CD14-positive monocyte (primary cell): ENCODE data around the gene ARHGAP40. TPM values are rescaled to one million over a fixed set of nuclear protein-coding genes. Genes with fewer than 3 reads are reported as not detected.

Experiments
- DNase-seq, 3 donors: peaks; one replicate each; pipeline ENCODE4 v3.0.0-alpha.2; 2011 to 2022
- H2AFZ ChIP-seq: 2 replicates; pipeline ENCODE4 v1.6.0; 2012; ENCODE audit warnings: mild to moderate bottlenecking, low read depth, low read length, inconsistent platforms; ENCODE audit not compliant: insufficient read depth, poor library complexity, severe bottlenecking
- H3K27ac ChIP-seq, 2 donors: 1 replicate in 1 of 2; 2 replicates in 1 of 2; pipeline ENCODE4 v1.5.1; 2012 to 2013; ENCODE audit warnings: low read length in 2 of 2, control low read depth in 1 of 2, inconsistent platforms in 1 of 2, low read depth in 1 of 2, mild to moderate bottlenecking in 1 of 2
- H3K27me3 ChIP-seq, 2 donors: one replicate each; pipeline versions ENCODE4 v1.6.0 to v1.6.1; 2011 to 2013; ENCODE audit warnings: low read length in 2 of 2; ENCODE audit not compliant: control insufficient read depth in 2 of 2, insufficient read depth in 2 of 2
- H3K36me3 ChIP-seq, 2 donors: replicated peaks in 1 of 2; 1 replicate in 1 of 2; 2 replicates in 1 of 2; pipeline versions ENCODE4 v1.5.1 to v1.6.1; 2012 to 2013; ENCODE audit warnings: low read length in 2 of 2, control low read depth in 1 of 2, inconsistent platforms in 1 of 2, mild to moderate bottlenecking in 1 of 2; ENCODE audit not compliant: insufficient read depth in 2 of 2, control insufficient read depth in 1 of 2
- H3K4me1 ChIP-seq, 2 donors: 1 replicate in 1 of 2; 2 replicates in 1 of 2; pipeline versions ENCODE4 v1.5.1 to v1.6.1; 2012 to 2013; ENCODE audit warnings: low read length in 2 of 2, control low read depth in 1 of 2, inconsistent platforms in 1 of 2, mild to moderate bottlenecking in 1 of 2, moderate library complexity in 1 of 2; ENCODE audit not compliant: insufficient read depth in 2 of 2, control insufficient read depth in 1 of 2
- H3K4me2 ChIP-seq: replicated peaks from 2 replicates; pipeline ENCODE3; 2012; ENCODE audit warnings: low read length, moderate library complexity, mild to moderate bottlenecking; ENCODE audit not compliant: poor library complexity, severe bottlenecking; ENCODE audit errors: extremely low read depth
- H3K4me3 ChIP-seq, 3 experiments: fragments of 200-600 bp in 1 of 3; sonication (generic) in 1 of 3; replicated peaks in 1 of 3; 1 replicate in 2 of 3; 2 replicates in 1 of 3; pipeline ENCODE4 v1.5.1; 2011 to 2013; ENCODE audit warnings: low read length in 3 of 3, mild to moderate bottlenecking in 3 of 3, control low read depth in 2 of 3, low read depth in 2 of 3, inconsistent platforms in 1 of 3, moderate library complexity in 1 of 3
- H3K79me2 ChIP-seq: 2 replicates; pipeline ENCODE4 v1.6.0; 2012; ENCODE audit warnings: mild to moderate bottlenecking, control low read depth, inconsistent platforms, low read length, moderate library complexity; ENCODE audit not compliant: insufficient read depth
- H3K9ac ChIP-seq: 2 replicates; pipeline ENCODE4 v1.6.0; 2017; ENCODE audit warnings: low read length, mild to moderate bottlenecking; ENCODE audit not compliant: insufficient read depth, poor library complexity, severe bottlenecking
- H3K9me3 ChIP-seq, 2 donors: replicated peaks in 1 of 2; 1 replicate in 1 of 2; 2 replicates in 1 of 2; pipeline versions ENCODE4 v1.5.1 to v1.6.1; 2012 to 2013; ENCODE audit warnings: low read length in 2 of 2, control low read depth in 1 of 2; ENCODE audit not compliant: control insufficient read depth in 1 of 2, insufficient read depth in 1 of 2
- H4K20me1 ChIP-seq: 2 replicates; pipeline ENCODE4 v1.6.0; 2012; ENCODE audit warnings: mild to moderate bottlenecking, low read length, control low read depth, moderate library complexity; ENCODE audit not compliant: insufficient read depth
- H3K27ac Mint-ChIP-seq, 7 donors: one replicate each; pipeline ENCODE4 v1.8.0; 2020; ENCODE audit warnings: mild to moderate bottlenecking in 7 of 7, mixed read lengths in 7 of 7, moderate library complexity in 6 of 7, inconsistent platforms in 2 of 7
- H3K27me3 Mint-ChIP-seq, 3 donors: one replicate each; pipeline ENCODE4 v1.8.0; 2021 to 2022; ENCODE audit warnings: low read depth in 3 of 3, mild to moderate bottlenecking in 3 of 3, mixed read lengths in 3 of 3, moderate library complexity in 3 of 3, inconsistent platforms in 1 of 3
- H3K36me3 Mint-ChIP-seq, 2 donors: one replicate each; pipeline ENCODE4 v1.8.0; 2020; ENCODE audit warnings: mixed read lengths in 2 of 2, inconsistent platforms in 1 of 2, mild to moderate bottlenecking in 1 of 2
- H3K4me1 Mint-ChIP-seq: one replicate; pipeline ENCODE4 v1.8.0; 2020; ENCODE audit warnings: mild to moderate bottlenecking, mixed read lengths
- H3K4me3 Mint-ChIP-seq, 2 donors: one replicate each; pipeline ENCODE4 v1.8.0; 2020; ENCODE audit warnings: mild to moderate bottlenecking in 2 of 2, mixed read lengths in 2 of 2, moderate library complexity in 1 of 2
- H3K9me3 Mint-ChIP-seq, 7 donors: one replicate each; pipeline ENCODE4 v1.8.0; 2020 to 2022; ENCODE audit warnings: mixed read lengths in 7 of 7, mild to moderate bottlenecking in 6 of 7, moderate library complexity in 6 of 7, inconsistent platforms in 2 of 7
- WGBS: methylation state at CpG from one replicate; pipeline ENCODE4 v1.1.5; 2013; ENCODE audit warnings: missing lambda C conversion rate; ENCODE audit not compliant: insufficient coverage; 5-methylcytosine and 5-hydroxymethylcytosine counted together
- intact Hi-C, 2 donors: fragments of 100-400 bp; cut with micrococcal nuclease; formaldehyde crosslinking; loops; one replicate each; pipeline versions ENCODE4 v1.15.0 to v1.15.1; 2023
- polyA plus RNA-seq, 3 donors: library from polyadenylated mRNA; depleted of rRNA in 1 of 3; unstranded in 2 of 3; stranded (reverse) in 1 of 3; fragments of 300-500 nt in 2 of 3; fragments of >200 nt in 1 of 3; fragmentation: Illumina TruSeq in 2 of 3; gene quantifications; 1 replicate in 2 of 3; 2 replicates in 1 of 3; pipeline ENCODE4 v1.2.3, GENCODE V29; 2012 to 2021
- TF ChIP-seq, protein P1 (sequence below): fragments of 200-600 bp; IDR thresholded peaks from one replicate; pipeline ENCODE4 v1.8.0; 2022; ENCODE audit warnings: antibody characterized with exemption, mild to moderate bottlenecking

The ARHGAP40 gene
- polyA plus RNA-seq, 3 donors = not detected

GRCh38 chr20:38698541-38698940 is 96.9 kb downstream of the ARHGAP40 start:
- no peak overlapping the region for H3K9ac ChIP-seq
- H3K4me3 Mint-ChIP-seq = no peak overlapping the region
- TF ChIP-seq, protein P1, sequence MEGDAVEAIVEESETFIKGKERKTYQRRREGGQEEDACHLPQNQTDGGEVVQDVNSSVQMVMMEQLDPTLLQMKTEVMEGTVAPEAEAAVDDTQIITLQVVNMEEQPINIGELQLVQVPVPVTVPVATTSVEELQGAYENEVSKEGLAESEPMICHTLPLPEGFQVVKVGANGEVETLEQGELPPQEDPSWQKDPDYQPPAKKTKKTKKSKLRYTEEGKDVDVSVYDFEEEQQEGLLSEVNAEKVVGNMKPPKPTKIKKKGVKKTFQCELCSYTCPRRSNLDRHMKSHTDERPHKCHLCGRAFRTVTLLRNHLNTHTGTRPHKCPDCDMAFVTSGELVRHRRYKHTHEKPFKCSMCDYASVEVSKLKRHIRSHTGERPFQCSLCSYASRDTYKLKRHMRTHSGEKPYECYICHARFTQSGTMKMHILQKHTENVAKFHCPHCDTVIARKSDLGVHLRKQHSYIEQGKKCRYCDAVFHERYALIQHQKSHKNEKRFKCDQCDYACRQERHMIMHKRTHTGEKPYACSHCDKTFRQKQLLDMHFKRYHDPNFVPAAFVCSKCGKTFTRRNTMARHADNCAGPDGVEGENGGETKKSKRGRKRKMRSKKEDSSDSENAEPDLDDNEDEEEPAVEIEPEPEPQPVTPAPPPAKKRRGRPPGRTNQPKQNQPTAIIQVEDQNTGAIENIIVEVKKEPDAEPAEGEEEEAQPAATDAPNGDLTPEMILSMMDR = no peak
- no peak overlapping the region for H3K27ac ChIP-seq
- no peaks in the 10 kb centered on the region for H3K9me3 ChIP-seq
- H3K4me2 ChIP-seq = no peak overlapping the region
- H3K27me3 ChIP-seq = no peaks in the 10 kb centered on the region
- H3K4me1 Mint-ChIP-seq = no peaks in the 10 kb centered on the region
- H3K9me3 Mint-ChIP-seq = no peaks in the 10 kb centered on the region
- peaks cover 9 to 18% (median 11%) of the 10 kb centered on the region in 3 donors for H3K27me3 Mint-ChIP-seq
- no peak overlapping the region for H3K4me3 ChIP-seq
- no peaks in the 10 kb centered on the region for H3K36me3 Mint-ChIP-seq
- no peaks in the 10 kb centered on the region for H3K79me2 ChIP-seq
- no peak for DNase-seq
- no peaks in the 10 kb centered on the region for H3K36me3 ChIP-seq
- no peaks in the 10 kb centered on the region for H3K4me1 ChIP-seq
- H3K27ac Mint-ChIP-seq = no peak overlapping the region
- H2AFZ ChIP-seq = no peak overlapping the region
- no peaks in the 10 kb centered on the region for H4K20me1 ChIP-seq
- WGBS = 82% methylated on average over 13 of the region's 15 CpGs
- intact Hi-C loops = no loop called here

DNA sequence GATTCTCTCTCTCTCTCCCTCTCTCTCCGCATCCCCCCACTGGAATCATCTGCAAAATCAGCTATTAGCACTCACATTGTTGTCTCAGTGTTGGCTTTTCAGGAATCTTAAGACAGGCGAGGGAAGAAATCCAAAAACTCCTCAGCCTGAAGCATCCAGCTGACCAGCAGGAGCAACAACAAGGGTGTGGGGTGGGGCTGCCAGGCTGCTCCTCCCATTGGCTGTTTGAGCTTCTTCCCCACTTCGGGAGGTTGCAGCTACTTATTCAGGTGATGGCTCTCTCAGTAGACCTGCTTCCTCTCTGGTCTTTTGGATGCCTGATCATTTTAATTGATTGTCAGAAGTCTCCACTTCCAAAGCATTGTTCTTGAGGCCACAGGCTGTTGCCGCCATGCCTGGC is 98.5 kb downstream of the ARHGAP40 start:
- Mint-ChIP-seq H3K27me3 (peaks cover 12 to 17% (median 17%) of the 10 kb centered on the region in 3 donors), H3K4me3 (no peak overlapping the region), H3K9me3 (no peaks in the 10 kb centered on the region), H3K27ac (no peak overlapping the region), H3K36me3 (no peaks in the 10 kb centered on the region), H3K4me1 (no peaks in the 10 kb centered on the region)
- H3K36me3 ChIP-seq = no peaks in the 10 kb centered on the region
- no peaks in the 10 kb centered on the region for H4K20me1 ChIP-seq
- H3K27ac ChIP-seq = no peak overlapping the region
- no peak overlapping the region for H3K4me2 ChIP-seq
- WGBS = 26% methylated on average over 3 of the region's 4 CpGs
- DNase-seq = no peak
- no peaks in the 10 kb centered on the region for H3K27me3 ChIP-seq
- intact Hi-C loops = no loop called here
- H3K9ac ChIP-seq = no peak overlapping the region
- no peaks in the 10 kb centered on the region for H3K9me3 ChIP-seq
- no peaks in the 10 kb centered on the region for H3K79me2 ChIP-seq
- H2AFZ ChIP-seq = no peak overlapping the region
- TF ChIP-seq, protein P1 = no peak
- no peak overlapping the region for H3K4me3 ChIP-seq
- no peaks in the 10 kb centered on the region for H3K4me1 ChIP-seq

Other genes starting within 250 kb of the ARHGAP40 start
- 10 to 100 TPM; 10.1 to 32.4 (median 29.2) TPM for gene SNHG17, start 166.5 kb upstream of the ARHGAP40 start, polyA plus RNA-seq
- gene RALGAPB, start 129.0 kb upstream of the ARHGAP40 start, polyA plus RNA-seq = 10 to 100 TPM in 1 of 3 donors, 1 to 10 TPM in 2; 4.7 to 15.5 (median 6.1) TPM
- gene ADIG, start 20.6 kb upstream of the ARHGAP40 start, polyA plus RNA-seq = not detected
- gene SLC32A1, start 122.7 kb downstream of the ARHGAP40 start, polyA plus RNA-seq = not detected
- gene ACTR5, start 146.7 kb downstream of the ARHGAP40 start, polyA plus RNA-seq = 10 to 100 TPM in 1 of 3 donors, 1 to 10 TPM in 2; 6.6 to 15.6 (median 7.3) TPM
- gene PPP1R16B, start 203.9 kb downstream of the ARHGAP40 start, polyA plus RNA-seq = 1 to 10 TPM; 1.1 to 4.4 (median 1.4) TPM